ENCODE data around the gene MIPEP.

GRCh38 chr13:23905766-23906165, 16.6 kb upstream of the MIPEP start:
- TF ChIP-seq, protein P1, sequence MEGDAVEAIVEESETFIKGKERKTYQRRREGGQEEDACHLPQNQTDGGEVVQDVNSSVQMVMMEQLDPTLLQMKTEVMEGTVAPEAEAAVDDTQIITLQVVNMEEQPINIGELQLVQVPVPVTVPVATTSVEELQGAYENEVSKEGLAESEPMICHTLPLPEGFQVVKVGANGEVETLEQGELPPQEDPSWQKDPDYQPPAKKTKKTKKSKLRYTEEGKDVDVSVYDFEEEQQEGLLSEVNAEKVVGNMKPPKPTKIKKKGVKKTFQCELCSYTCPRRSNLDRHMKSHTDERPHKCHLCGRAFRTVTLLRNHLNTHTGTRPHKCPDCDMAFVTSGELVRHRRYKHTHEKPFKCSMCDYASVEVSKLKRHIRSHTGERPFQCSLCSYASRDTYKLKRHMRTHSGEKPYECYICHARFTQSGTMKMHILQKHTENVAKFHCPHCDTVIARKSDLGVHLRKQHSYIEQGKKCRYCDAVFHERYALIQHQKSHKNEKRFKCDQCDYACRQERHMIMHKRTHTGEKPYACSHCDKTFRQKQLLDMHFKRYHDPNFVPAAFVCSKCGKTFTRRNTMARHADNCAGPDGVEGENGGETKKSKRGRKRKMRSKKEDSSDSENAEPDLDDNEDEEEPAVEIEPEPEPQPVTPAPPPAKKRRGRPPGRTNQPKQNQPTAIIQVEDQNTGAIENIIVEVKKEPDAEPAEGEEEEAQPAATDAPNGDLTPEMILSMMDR (IDR thresholded peaks at IDR 0.05; ENCODE audit: low read length): no peak
- TF ChIP-seq EZH2 (IDR thresholded peaks at IDR 0.05; ENCODE audit: borderline replicate concordance, low read length): no peak

All from OCI-LY1 (cell line).